ENCODE results near the gene ACIN1. TPM values are rescaled to one million over a fixed set of nuclear protein-coding genes. Genes with fewer than 3 reads are reported as not detected.

The ACIN1 gene
- total and polyA plus RNA-seq, 2 experiments from 2014 or later = 76.1 to 172 TPM

DNA sequence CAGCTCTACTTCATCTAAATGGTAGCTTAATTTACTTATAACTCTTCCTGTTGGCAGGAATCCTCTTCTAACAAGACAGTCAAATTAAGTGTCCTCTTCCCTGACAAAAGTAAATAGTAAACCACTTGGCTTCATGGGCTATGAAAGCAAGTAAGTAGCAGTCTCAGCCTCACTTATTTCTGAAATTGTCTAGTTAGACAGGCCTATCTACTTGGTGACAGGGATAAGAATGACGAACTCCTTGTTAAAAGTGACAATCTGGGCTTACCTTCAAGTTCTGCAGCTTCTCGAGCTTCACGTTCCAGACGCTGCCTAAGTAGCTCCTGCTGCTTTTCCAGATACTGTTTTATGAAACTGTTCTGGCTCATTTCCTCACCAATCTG is 4.7 kb downstream of the ACIN1 start:
- Histone ChIP-seq H3K4me2 (no peak overlapping the region), H2AFZ (no peak overlapping the region), H3F3A (replicated peaks; ENCODE audit: low read depth) (no peaks in the 10 kb centered on the region; the same call in 1 of the 2 replicates), H3K79me2 (replicated peaks; ENCODE audit: insufficient read depth) (peaks cover 59% of the 10 kb centered on the region), H3K27me3 (ENCODE audit: insufficient read depth) (no peaks in the 10 kb centered on the region), H3K36me3 (ENCODE audit: insufficient read depth) (peaks cover 63% of the 10 kb centered on the region), H3K27ac (ENCODE audit: low read depth) (no peak overlapping the region), H4K20me1 (replicated peaks; ENCODE audit: insufficient read depth) (peaks cover 34% of the 10 kb centered on the region), H3K4me3 (no peak overlapping the region), H3K4me1 (ENCODE audit: insufficient read depth) (peaks cover 6% of the 10 kb centered on the region; the same call in 1 of the 2 replicates), H3K9me2 (ENCODE audit: insufficient read depth) (no peaks in the 10 kb centered on the region)
- no peak for DNase-seq (ENCODE audit: low spot score)
- no peaks in the 10 kb centered on the region for H3K9me3 Mint-ChIP-seq
- no peak overlapping the region for H3K4me3 Mint-ChIP-seq
- no peak overlapping the region for H3K27ac Mint-ChIP-seq
- ATAC-seq = no peak
- peaks cover 2% of the 10 kb centered on the region for H3K27me3 Mint-ChIP-seq (ENCODE audit: insufficient read depth, low read depth, poor library complexity)
- peaks cover 71% of the 10 kb centered on the region for H3K36me3 Mint-ChIP-seq (ENCODE audit: low read depth)
- no peaks in the 10 kb centered on the region; the same call in 2 of the 3 replicates for H3K4me1 Mint-ChIP-seq
- TF ChIP-seq CREB1 (CRISPR knock-in tag; IDR thresholded peaks at IDR 0.05; ENCODE audit: low read depth) = no peak
- TF ChIP-seq EZH2 (IDR thresholded peaks at IDR 0.05; ENCODE audit: low read depth, unreplicated experiment) = no peak
- TF ChIP-seq STAT1 (IDR thresholded peaks at IDR 0.05; ENCODE audit: unreplicated experiment) = no peak
- no peak for TF ChIP-seq POLR2AphosphoS5 (IDR thresholded peaks at IDR 0.05; ENCODE audit: low read depth)
- TF ChIP-seq, protein P1, sequence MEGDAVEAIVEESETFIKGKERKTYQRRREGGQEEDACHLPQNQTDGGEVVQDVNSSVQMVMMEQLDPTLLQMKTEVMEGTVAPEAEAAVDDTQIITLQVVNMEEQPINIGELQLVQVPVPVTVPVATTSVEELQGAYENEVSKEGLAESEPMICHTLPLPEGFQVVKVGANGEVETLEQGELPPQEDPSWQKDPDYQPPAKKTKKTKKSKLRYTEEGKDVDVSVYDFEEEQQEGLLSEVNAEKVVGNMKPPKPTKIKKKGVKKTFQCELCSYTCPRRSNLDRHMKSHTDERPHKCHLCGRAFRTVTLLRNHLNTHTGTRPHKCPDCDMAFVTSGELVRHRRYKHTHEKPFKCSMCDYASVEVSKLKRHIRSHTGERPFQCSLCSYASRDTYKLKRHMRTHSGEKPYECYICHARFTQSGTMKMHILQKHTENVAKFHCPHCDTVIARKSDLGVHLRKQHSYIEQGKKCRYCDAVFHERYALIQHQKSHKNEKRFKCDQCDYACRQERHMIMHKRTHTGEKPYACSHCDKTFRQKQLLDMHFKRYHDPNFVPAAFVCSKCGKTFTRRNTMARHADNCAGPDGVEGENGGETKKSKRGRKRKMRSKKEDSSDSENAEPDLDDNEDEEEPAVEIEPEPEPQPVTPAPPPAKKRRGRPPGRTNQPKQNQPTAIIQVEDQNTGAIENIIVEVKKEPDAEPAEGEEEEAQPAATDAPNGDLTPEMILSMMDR (conservative IDR thresholded peaks at IDR 0.05; ENCODE audit: low read depth in 2 of 2) = no peak
- no peak for TF ChIP-seq ETS1 (IDR thresholded peaks at IDR 0.05)
- no peak for TF ChIP-seq NANOG (IDR thresholded peaks at IDR 0.05; ENCODE audit: borderline replicate concordance)
- no peak for TF ChIP-seq ZNF331 (CRISPR knock-in tag; IDR thresholded peaks at IDR 0.05; ENCODE audit: low read depth)
- no peak for TF ChIP-seq EZH2phosphoT487 (IDR thresholded peaks at IDR 0.05; ENCODE audit: unreplicated experiment)
- TF ChIP-seq ZNF114 (CRISPR knock-in tag; IDR thresholded peaks at IDR 0.05) = no peak
- TF ChIP-seq, protein P2, sequence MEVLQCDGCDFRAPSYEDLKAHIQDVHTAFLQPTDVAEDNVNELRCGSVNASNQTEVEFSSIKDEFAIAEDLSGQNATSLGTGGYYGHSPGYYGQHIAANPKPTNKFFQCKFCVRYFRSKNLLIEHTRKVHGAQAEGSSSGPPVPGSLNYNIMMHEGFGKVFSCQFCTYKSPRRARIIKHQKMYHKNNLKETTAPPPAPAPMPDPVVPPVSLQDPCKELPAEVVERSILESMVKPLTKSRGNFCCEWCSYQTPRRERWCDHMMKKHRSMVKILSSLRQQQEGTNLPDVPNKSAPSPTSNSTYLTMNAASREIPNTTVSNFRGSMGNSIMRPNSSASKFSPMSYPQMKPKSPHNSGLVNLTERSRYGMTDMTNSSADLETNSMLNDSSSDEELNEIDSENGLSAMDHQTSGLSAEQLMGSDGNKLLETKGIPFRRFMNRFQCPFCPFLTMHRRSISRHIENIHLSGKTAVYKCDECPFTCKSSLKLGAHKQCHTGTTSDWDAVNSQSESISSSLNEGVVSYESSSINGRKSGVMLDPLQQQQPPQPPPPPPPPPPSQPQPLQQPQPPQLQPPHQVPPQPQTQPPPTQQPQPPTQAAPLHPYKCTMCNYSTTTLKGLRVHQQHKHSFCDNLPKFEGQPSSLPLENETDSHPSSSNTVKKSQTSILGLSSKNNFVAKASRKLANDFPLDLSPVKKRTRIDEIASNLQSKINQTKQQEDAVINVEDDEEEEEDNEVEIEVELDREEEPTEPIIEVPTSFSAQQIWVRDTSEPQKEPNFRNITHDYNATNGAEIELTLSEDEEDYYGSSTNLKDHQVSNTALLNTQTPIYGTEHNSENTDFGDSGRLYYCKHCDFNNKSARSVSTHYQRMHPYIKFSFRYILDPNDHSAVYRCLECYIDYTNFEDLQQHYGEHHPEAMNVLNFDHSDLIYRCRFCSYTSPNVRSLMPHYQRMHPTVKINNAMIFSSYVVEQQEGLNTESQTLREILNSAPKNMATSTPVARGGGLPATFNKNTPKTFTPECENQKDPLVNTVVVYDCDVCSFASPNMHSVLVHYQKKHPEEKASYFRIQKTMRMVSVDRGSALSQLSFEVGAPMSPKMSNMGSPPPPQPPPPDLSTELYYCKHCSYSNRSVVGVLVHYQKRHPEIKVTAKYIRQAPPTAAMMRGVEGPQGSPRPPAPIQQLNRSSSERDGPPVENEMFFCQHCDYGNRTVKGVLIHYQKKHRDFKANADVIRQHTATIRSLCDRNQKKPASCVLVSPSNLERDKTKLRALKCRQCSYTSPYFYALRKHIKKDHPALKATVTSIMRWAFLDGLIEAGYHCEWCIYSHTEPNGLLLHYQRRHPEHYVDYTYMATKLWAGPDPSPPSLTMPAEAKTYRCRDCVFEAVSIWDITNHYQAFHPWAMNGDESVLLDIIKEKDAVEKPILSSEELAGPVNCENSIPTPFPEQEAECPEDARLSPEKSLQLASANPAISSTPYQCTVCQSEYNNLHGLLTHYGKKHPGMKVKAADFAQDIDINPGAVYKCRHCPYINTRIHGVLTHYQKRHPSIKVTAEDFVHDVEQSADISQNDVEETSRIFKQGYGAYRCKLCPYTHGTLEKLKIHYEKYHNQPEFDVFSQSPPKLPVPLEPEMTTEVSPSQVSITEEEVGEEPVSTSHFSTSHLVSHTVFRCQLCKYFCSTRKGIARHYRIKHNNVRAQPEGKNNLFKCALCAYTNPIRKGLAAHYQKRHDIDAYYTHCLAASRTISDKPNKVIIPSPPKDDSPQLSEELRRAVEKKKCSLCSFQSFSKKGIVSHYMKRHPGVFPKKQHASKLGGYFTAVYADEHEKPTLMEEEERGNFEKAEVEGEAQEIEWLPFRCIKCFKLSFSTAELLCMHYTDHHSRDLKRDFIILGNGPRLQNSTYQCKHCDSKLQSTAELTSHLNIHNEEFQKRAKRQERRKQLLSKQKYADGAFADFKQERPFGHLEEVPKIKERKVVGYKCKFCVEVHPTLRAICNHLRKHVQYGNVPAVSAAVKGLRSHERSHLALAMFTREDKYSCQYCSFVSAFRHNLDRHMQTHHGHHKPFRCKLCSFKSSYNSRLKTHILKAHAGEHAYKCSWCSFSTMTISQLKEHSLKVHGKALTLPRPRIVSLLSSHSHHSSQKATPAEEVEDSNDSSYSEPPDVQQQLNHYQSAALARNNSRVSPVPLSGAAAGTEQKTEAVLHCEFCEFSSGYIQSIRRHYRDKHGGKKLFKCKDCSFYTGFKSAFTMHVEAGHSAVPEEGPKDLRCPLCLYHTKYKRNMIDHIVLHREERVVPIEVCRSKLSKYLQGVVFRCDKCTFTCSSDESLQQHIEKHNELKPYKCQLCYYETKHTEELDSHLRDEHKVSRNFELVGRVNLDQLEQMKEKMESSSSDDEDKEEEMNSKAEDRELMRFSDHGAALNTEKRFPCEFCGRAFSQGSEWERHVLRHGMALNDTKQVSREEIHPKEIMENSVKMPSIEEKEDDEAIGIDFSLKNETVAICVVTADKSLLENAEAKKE (CRISPR knock-in tag; IDR thresholded peaks at IDR 0.05) = no peak
- TF ChIP-seq, protein P3, sequence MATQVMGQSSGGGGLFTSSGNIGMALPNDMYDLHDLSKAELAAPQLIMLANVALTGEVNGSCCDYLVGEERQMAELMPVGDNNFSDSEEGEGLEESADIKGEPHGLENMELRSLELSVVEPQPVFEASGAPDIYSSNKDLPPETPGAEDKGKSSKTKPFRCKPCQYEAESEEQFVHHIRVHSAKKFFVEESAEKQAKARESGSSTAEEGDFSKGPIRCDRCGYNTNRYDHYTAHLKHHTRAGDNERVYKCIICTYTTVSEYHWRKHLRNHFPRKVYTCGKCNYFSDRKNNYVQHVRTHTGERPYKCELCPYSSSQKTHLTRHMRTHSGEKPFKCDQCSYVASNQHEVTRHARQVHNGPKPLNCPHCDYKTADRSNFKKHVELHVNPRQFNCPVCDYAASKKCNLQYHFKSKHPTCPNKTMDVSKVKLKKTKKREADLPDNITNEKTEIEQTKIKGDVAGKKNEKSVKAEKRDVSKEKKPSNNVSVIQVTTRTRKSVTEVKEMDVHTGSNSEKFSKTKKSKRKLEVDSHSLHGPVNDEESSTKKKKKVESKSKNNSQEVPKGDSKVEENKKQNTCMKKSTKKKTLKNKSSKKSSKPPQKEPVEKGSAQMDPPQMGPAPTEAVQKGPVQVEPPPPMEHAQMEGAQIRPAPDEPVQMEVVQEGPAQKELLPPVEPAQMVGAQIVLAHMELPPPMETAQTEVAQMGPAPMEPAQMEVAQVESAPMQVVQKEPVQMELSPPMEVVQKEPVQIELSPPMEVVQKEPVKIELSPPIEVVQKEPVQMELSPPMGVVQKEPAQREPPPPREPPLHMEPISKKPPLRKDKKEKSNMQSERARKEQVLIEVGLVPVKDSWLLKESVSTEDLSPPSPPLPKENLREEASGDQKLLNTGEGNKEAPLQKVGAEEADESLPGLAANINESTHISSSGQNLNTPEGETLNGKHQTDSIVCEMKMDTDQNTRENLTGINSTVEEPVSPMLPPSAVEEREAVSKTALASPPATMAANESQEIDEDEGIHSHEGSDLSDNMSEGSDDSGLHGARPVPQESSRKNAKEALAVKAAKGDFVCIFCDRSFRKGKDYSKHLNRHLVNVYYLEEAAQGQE (IDR thresholded peaks at IDR 0.05; ENCODE audit: unreplicated experiment) = no peak
- TF ChIP-seq JUNB (IDR thresholded peaks at IDR 0.05; ENCODE audit: unreplicated experiment) = no peak

Measured in GM23338 (cell line).